GM23338 (cell line): Measurements from ENCODE around the gene DACT2. TPM values are rescaled to one million over a fixed set of nuclear protein-coding genes. Genes with fewer than 3 reads are reported as not detected.

ENCODE experiments used
- ATAC-seq: fragments of 200-7000 bp; cut with Tn5 transposase; 3 replicates; pipeline ENCODE4 v1.9.1; 2020
- DNase-seq: peaks from one replicate; pipeline ENCODE4 v3.0.0-alpha.2; 2015; ENCODE audit warnings: low spot score
- H2AFZ ChIP-seq: fragments of 200-600 bp; sonication (generic); 2 replicates; pipeline ENCODE4 v1.8.0; 2016; ENCODE audit warnings: antibody characterized with exemption, mild to moderate bottlenecking, moderate library complexity
- H3F3A ChIP-seq: fragments of 200-600 bp; sonication (generic); replicated peaks from 2 replicates; pipeline ENCODE4 v1.8.0; 2017; ENCODE audit warnings: antibody characterized with exemption, mixed run types, low read depth
- H3K27ac ChIP-seq: fragments of 200-600 bp; sonication (generic); 2 replicates; pipeline ENCODE4 v1.6.1; 2016; ENCODE audit warnings: low read depth
- H3K27me3 ChIP-seq: fragments of 200-600 bp; sonication (generic); 2 replicates; pipeline ENCODE4 v1.8.0; 2016; ENCODE audit warnings: mild to moderate bottlenecking, mixed run types, moderate library complexity; ENCODE audit not compliant: insufficient read depth
- H3K36me3 ChIP-seq: fragments of 200-600 bp; sonication (generic); 2 replicates; pipeline ENCODE4 v1.8.0; 2016; ENCODE audit warnings: mild to moderate bottlenecking; ENCODE audit not compliant: insufficient read depth
- H3K4me1 ChIP-seq: fragments of 200-600 bp; sonication (generic); 2 replicates; pipeline ENCODE4 v1.8.0; 2016; ENCODE audit warnings: mild to moderate bottlenecking, moderate library complexity; ENCODE audit not compliant: insufficient read depth
- H3K4me2 ChIP-seq: fragments of 200-600 bp; sonication (generic); 2 replicates; pipeline ENCODE4 v1.7.1; 2017; ENCODE audit warnings: mixed run types
- H3K4me3 ChIP-seq: fragments of 200-600 bp; sonication (generic); 2 replicates; pipeline ENCODE4 v1.6.1; 2016; ENCODE audit warnings: mixed run types
- H3K79me2 ChIP-seq: fragments of 200-600 bp; sonication (generic); replicated peaks from 2 replicates; pipeline ENCODE4 v1.8.0; 2017; ENCODE audit warnings: mild to moderate bottlenecking; ENCODE audit not compliant: insufficient read depth
- H3K9me2 ChIP-seq: fragments of 200-600 bp; sonication (generic); 2 replicates; pipeline ENCODE4 v1.8.0; 2017; ENCODE audit not compliant: insufficient read depth
- H4K20me1 ChIP-seq: fragments of 200-600 bp; sonication (generic); replicated peaks from 2 replicates; pipeline ENCODE4 v1.8.0; 2017; ENCODE audit warnings: mild to moderate bottlenecking; ENCODE audit not compliant: insufficient read depth
- H3K27ac Mint-ChIP-seq: 2 replicates; pipeline ENCODE4 v1.8.0; 2020; ENCODE audit warnings: inconsistent platforms, mild to moderate bottlenecking, moderate library complexity, mixed read lengths
- H3K27me3 Mint-ChIP-seq: 3 replicates; pipeline ENCODE4 v1.8.0; 2022; ENCODE audit warnings: low read depth, mild to moderate bottlenecking, moderate library complexity, mixed read lengths, inconsistent platforms; ENCODE audit not compliant: insufficient read depth, poor library complexity
- H3K36me3 Mint-ChIP-seq: 3 replicates; pipeline ENCODE4 v1.8.0; 2021; ENCODE audit warnings: low read depth, mild to moderate bottlenecking, inconsistent platforms, moderate library complexity, mixed read lengths
- H3K4me1 Mint-ChIP-seq: 3 replicates; pipeline ENCODE4 v1.8.0; 2020; ENCODE audit warnings: mild to moderate bottlenecking, inconsistent platforms, mixed read lengths
- H3K4me3 Mint-ChIP-seq: 3 replicates; pipeline ENCODE4 v1.8.0; 2021; ENCODE audit warnings: moderate library complexity, mild to moderate bottlenecking, inconsistent platforms, mixed read lengths
- H3K9me3 Mint-ChIP-seq: 3 replicates; pipeline ENCODE4 v1.8.0; 2020; ENCODE audit warnings: moderate library complexity, mild to moderate bottlenecking, inconsistent platforms, mixed read lengths
- CREB1 ChIP-seq: fragments of 250-450 bp; sonication (Bioruptor Pico); IDR thresholded peaks from 2 replicates; pipeline ENCODE4 v1.5.0; 2020; ENCODE audit warnings: low read depth, mild to moderate bottlenecking, moderate library complexity
- CTCF ChIP-seq, 2 experiments: fragments of 200-600 bp in 1 of 2; sonication (generic) in 1 of 2; conservative IDR thresholded peaks; 2 replicates each; pipeline versions ENCODE4 v1.5.1 to v1.6.1; 2016 to 2017; ENCODE audit warnings: antibody characterized with exemption in 2 of 2, low read depth in 2 of 2, mild to moderate bottlenecking in 2 of 2, moderate library complexity in 1 of 2
- ETS1 ChIP-seq: IDR thresholded peaks from 2 replicates; pipeline ENCODE4 v1.6.1; 2016; ENCODE audit warnings: antibody characterized with exemption
- EZH2phosphoT487 ChIP-seq: fragments of 200-600 bp; sonication (generic); IDR thresholded peaks from one replicate; pipeline ENCODE4 v1.8.1; 2018; ENCODE audit warnings: antibody characterized with exemption; ENCODE audit not compliant: unreplicated experiment
- JUNB ChIP-seq: IDR thresholded peaks from one replicate; pipeline ENCODE4 v1.6.1; 2016; ENCODE audit warnings: antibody characterized with exemption; ENCODE audit not compliant: unreplicated experiment
- NANOG ChIP-seq: IDR thresholded peaks from 2 replicates; pipeline ENCODE4 v1.6.1; 2016; ENCODE audit warnings: antibody characterized with exemption, borderline replicate concordance
- POLR2AphosphoS5 ChIP-seq: IDR thresholded peaks from 2 replicates; pipeline ENCODE4 v1.6.1; 2016; ENCODE audit warnings: antibody characterized with exemption, low read depth
- STAT1 ChIP-seq: IDR thresholded peaks from one replicate; pipeline ENCODE4 v1.6.1; 2016; ENCODE audit warnings: antibody characterized with exemption; ENCODE audit not compliant: unreplicated experiment
- ZNF114 ChIP-seq: fragments of 250-450 bp; sonication (Bioruptor Pico); IDR thresholded peaks from 2 replicates; pipeline ENCODE4 v1.5.0; 2020; ENCODE audit warnings: mild to moderate bottlenecking, moderate library complexity
- ZNF331 ChIP-seq: fragments of 250-450 bp; sonication (Bioruptor Pico); IDR thresholded peaks from 2 replicates; pipeline ENCODE4 v1.5.0; 2020; ENCODE audit warnings: low read depth, mild to moderate bottlenecking, moderate library complexity
- ZNF462 ChIP-seq: fragments of 250-450 bp; sonication (Bioruptor Pico); IDR thresholded peaks from 2 replicates; pipeline ENCODE4 v1.5.0; 2020; ENCODE audit warnings: mild to moderate bottlenecking, moderate library complexity
- polyA plus RNA-seq: library from polyadenylated mRNA; unstranded; fragments of >200 nt; fragmentation: Nextera tagmentation; extraction: Ambion mirVana; gene quantifications from 2 replicates; pipeline ENCODE4 v1.2.1, GENCODE V29; 2016
- total RNA-seq: library from RNA; depleted of rRNA; stranded (reverse); fragments of >200 nt; shearing (Covaris generic); gene quantifications from 2 replicates; pipeline ENCODE4 v1.2.3, GENCODE V29; 2014

The DACT2 gene
- total and polyA plus RNA-seq, 2 experiments from 2014 or later = 1.8 to 10.6 TPM

- TF ChIP-seq CTCF (conservative IDR thresholded peaks at IDR 0.05; ENCODE audit: low read depth in 2 of 2) = no peak
Observed at GRCh38 chr6:168283686-168284025, 35.9 kb downstream of the DACT2 start (continued).

- H3K4me1 ChIP-seq = no peaks in the 10 kb centered on the region
- no peaks in the 10 kb centered on the region; the same call in 2 of the 3 replicates for H3K36me3 Mint-ChIP-seq
- no peak overlapping the region for H3K27ac Mint-ChIP-seq
- H3K27ac ChIP-seq = no peak overlapping the region
- H3K4me3 Mint-ChIP-seq = no peak overlapping the region
- ATAC-seq (no peak), DNase-seq (no peak)
- no peak overlapping the region for H3K4me2 ChIP-seq
- no peaks in the 10 kb centered on the region for H3K27me3 ChIP-seq
- no peaks in the 10 kb centered on the region for H3K9me2 ChIP-seq
- H3K27me3 Mint-ChIP-seq = peaks cover 5% of the 10 kb centered on the region
- no peaks in the 10 kb centered on the region; the same call in 2 of the 3 replicates for H3K9me3 Mint-ChIP-seq
- no peaks in the 10 kb centered on the region for H3K36me3 ChIP-seq
- H4K20me1 ChIP-seq = no peaks in the 10 kb centered on the region
- no peaks in the 10 kb centered on the region; the same call in 2 of the 3 replicates for H3K4me1 Mint-ChIP-seq
- no peak overlapping the region for H3K4me3 ChIP-seq
- H3K79me2 ChIP-seq = no peaks in the 10 kb centered on the region
- no peaks in the 10 kb centered on the region for H3F3A ChIP-seq
- H2AFZ ChIP-seq = no peak overlapping the region
- no peak for TF ChIP-seq ETS1
- TF ChIP-seq CREB1 (CRISPR knock-in tag) = no peak
- no peak for TF ChIP-seq EZH2phosphoT487
- TF ChIP-seq ZNF331 (CRISPR knock-in tag) = no peak
- no peak for TF ChIP-seq STAT1
- no peak for TF ChIP-seq ZNF462 (CRISPR knock-in tag)
- no peak for TF ChIP-seq JUNB
- TF ChIP-seq NANOG = no peak
- no peak for TF ChIP-seq POLR2AphosphoS5
- TF ChIP-seq ZNF114 (CRISPR knock-in tag) = no peak
- no peak for TF ChIP-seq CTCF (conservative IDR thresholded peaks at IDR 0.05; ENCODE audit: low read depth in 2 of 2)
Observed at GRCh38 chr6:168282985-168283685, 36.4 kb downstream of the DACT2 start.
